ENCODE measurements around the gene CLCN2. TPM values are rescaled to one million over a fixed set of nuclear protein-coding genes. Genes with fewer than 3 reads are reported as not detected.

The CLCN2 gene
- total RNA-seq, 1 experiment from 2014 or later = 21.6 TPM

DNA sequence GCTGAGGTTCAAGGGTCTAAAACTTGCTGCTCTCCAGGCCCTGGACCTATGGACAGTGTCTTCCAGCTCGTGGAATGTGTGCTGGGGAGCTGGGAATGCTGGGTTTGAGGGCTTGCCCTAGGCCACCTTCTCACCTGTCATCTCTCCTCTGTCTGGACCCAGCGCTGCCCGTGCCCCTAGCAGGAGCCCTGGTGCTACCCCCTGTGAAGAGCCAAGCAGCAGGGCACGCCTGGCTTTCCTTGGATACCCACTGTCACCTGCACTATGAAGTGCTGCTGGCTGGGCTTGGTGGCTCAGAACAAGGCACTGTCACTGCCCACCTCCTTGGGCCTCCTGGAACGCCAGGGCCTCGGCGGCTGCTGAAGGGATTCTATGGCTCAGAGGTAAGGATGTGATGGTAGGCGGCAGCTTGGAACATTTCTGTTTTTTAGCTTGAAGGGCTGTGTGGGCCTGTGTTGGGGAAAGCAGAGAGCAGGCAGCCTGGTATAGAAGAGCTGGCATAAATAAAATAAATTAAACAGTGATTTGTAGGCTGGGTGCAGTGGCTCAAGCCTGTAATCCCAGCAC is 23.5 kb upstream of the CLCN2 start:
- Histone ChIP-seq H3K4me3 (replicated peaks in 1 of 2; ENCODE audit: low read depth in 1 of 2, low read length in 2 of 2) (no peak overlapping the region), H3K79me2 (ENCODE audit: insufficient read depth, low read length) (no peaks in the 10 kb centered on the region), H3K36me3 (ENCODE audit: control insufficient read depth in 1 of 2, insufficient read depth in 2 of 2, low read length in 2 of 2) (no peaks in the 10 kb centered on the region), H3K9ac (ENCODE audit: low read length) (no peak overlapping the region), H3K9me2 (ENCODE audit: insufficient read depth) (no peaks in the 10 kb centered on the region), H3K4me1 (ENCODE audit: control insufficient read depth in 1 of 2, insufficient read depth in 2 of 2, low read length in 2 of 2) (peaks cover 2 to 6% of the 10 kb centered on the region in 2 experiments; a peak in 1 of 4 replicates), H4K20me1 (ENCODE audit: insufficient read depth) (no peaks in the 10 kb centered on the region), H3K27me3 (ENCODE audit: insufficient read depth, low read length) (no peaks in the 10 kb centered on the region), H2AFZ (ENCODE audit: low read depth, low read length, poor library complexity, severe bottlenecking) (no peak overlapping the region), H3K9me3 (ENCODE audit: control insufficient read depth in 1 of 2, insufficient read depth in 1 of 2, low read depth in 1 of 2, low read length in 2 of 2) (no peaks in the 10 kb centered on the region), H3K27ac (ENCODE audit: low read depth, low read length) (no peak overlapping the region), H3K4me2 (ENCODE audit: low read length) (no peak overlapping the region)
- ChIA-PET CTCF (no interaction called here), POLR2A (interaction anchor here (1.2 kb wide), 1 partner anchor 10 kb away, joined by 3 read pairs; no protein-coding TSS in a partner anchor), RAD21 (ENCODE audit: low non-redundant PET in 1 of 2, low total read pairs in 2 of 2, uncharacterized antibody in 2 of 2, unreplicated experiment in 2 of 2) (no interaction called here)
- DNase-seq (ENCODE audit: low read depth, low spot score) (no peak), ATAC-seq (no peak)
- intact Hi-C loops (cut with micrococcal nuclease) = no loop called here
- no TSS peak for BruUV-seq (replicated peaks)
- no peak for TF ChIP-seq TCF7L2 (IDR thresholded peaks at IDR 0.05; ENCODE audit: borderline replicate concordance, extremely low read depth, insufficient read depth, insufficient read length)

DNA sequence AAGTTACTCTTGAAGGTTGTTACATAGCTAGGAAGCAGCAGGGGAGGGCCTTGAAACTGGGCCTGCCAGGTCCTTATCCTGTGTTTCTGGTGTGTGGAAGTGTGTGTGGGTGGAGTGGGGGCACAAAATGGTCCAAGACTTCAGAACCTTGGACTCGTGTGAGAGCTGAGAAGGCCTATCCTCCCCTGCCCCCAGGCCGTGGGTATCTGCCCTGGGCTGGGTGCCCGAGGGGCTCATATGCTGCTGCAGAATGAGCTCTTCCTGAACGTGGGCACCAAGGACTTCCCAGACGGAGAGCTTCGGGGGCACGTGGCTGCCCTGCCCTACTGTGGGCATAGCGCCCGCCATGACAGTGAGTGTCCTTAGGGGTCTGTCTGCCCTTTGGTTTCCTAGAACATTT is 22.9 kb upstream of the CLCN2 start:
- BruUV-seq (replicated peaks) = no TSS peak
- ChIA-PET POLR2A (interaction anchor here (1.2 kb wide), 1 partner anchor 9 kb away, joined by 3 read pairs; no protein-coding TSS in a partner anchor), CTCF (no interaction called here), RAD21 (ENCODE audit: low non-redundant PET in 1 of 2, low total read pairs in 2 of 2, uncharacterized antibody in 2 of 2, unreplicated experiment in 2 of 2) (no interaction called here)
- H3K36me3 ChIP-seq (ENCODE audit: control insufficient read depth in 1 of 2, insufficient read depth in 2 of 2, low read length in 2 of 2) = no peaks in the 10 kb centered on the region
- H3K9me2 ChIP-seq (ENCODE audit: insufficient read depth) = no peaks in the 10 kb centered on the region
- ATAC-seq (no peak), DNase-seq (ENCODE audit: low read depth, low spot score) (no peak)
- intact Hi-C loops (cut with micrococcal nuclease) = no loop called here
- H4K20me1 ChIP-seq (ENCODE audit: insufficient read depth) = no peaks in the 10 kb centered on the region
- H3K4me2 ChIP-seq (ENCODE audit: low read length) = no peak overlapping the region
- H3K27ac ChIP-seq (ENCODE audit: low read depth, low read length) = no peak overlapping the region
- H3K4me3 ChIP-seq (replicated peaks in 1 of 2; ENCODE audit: low read depth in 1 of 2, low read length in 2 of 2) = no peak overlapping the region
- no peaks in the 10 kb centered on the region for H3K9me3 ChIP-seq (ENCODE audit: control insufficient read depth in 1 of 2, insufficient read depth in 1 of 2, low read depth in 1 of 2, low read length in 2 of 2)
- H3K79me2 ChIP-seq (ENCODE audit: insufficient read depth, low read length) = no peaks in the 10 kb centered on the region
- H2AFZ ChIP-seq (ENCODE audit: low read depth, low read length, poor library complexity, severe bottlenecking) = no peak overlapping the region
- no peaks in the 10 kb centered on the region for H3K27me3 ChIP-seq (ENCODE audit: insufficient read depth, low read length)
- no peak overlapping the region for H3K9ac ChIP-seq (ENCODE audit: low read length)
- no peak for TF ChIP-seq YY1 (IDR thresholded peaks at IDR 0.05; ENCODE audit: extremely low read depth, insufficient replicate concordance, low read depth, low read length)
- no peak for TF ChIP-seq JUND (IDR thresholded peaks at IDR 0.05)
- no peak for TF ChIP-seq CEBPB (IDR thresholded peaks at IDR 0.05; ENCODE audit: low read depth)
- TF ChIP-seq, protein P1, sequence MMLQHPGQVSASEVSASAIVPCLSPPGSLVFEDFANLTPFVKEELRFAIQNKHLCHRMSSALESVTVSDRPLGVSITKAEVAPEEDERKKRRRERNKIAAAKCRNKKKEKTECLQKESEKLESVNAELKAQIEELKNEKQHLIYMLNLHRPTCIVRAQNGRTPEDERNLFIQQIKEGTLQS (IDR thresholded peaks at IDR 0.05) = no peak
- no peak for TF ChIP-seq SRF (IDR thresholded peaks at IDR 0.05; ENCODE audit: low read depth)
- no peak for TF ChIP-seq POLR2A (IDR thresholded peaks at IDR 0.05; ENCODE audit: borderline replicate concordance, extremely low read depth, insufficient read depth, insufficient read length)
- TF ChIP-seq EZH2 (IDR thresholded peaks at IDR 0.05) = no peak
- no peak for TF ChIP-seq ELF1 (IDR thresholded peaks at IDR 0.05; ENCODE audit: borderline replicate concordance, low read depth)
- TF ChIP-seq POLR2AphosphoS5 (IDR thresholded peaks at IDR 0.05; ENCODE audit: low read depth, low read length) = no peak
- TF ChIP-seq EZH2phosphoT487 (IDR thresholded peaks at IDR 0.05; ENCODE audit: borderline replicate concordance) = no peak
- TF ChIP-seq FOSL1 (IDR thresholded peaks at IDR 0.05; ENCODE audit: low read depth) = no peak
- TF ChIP-seq, protein P2, sequence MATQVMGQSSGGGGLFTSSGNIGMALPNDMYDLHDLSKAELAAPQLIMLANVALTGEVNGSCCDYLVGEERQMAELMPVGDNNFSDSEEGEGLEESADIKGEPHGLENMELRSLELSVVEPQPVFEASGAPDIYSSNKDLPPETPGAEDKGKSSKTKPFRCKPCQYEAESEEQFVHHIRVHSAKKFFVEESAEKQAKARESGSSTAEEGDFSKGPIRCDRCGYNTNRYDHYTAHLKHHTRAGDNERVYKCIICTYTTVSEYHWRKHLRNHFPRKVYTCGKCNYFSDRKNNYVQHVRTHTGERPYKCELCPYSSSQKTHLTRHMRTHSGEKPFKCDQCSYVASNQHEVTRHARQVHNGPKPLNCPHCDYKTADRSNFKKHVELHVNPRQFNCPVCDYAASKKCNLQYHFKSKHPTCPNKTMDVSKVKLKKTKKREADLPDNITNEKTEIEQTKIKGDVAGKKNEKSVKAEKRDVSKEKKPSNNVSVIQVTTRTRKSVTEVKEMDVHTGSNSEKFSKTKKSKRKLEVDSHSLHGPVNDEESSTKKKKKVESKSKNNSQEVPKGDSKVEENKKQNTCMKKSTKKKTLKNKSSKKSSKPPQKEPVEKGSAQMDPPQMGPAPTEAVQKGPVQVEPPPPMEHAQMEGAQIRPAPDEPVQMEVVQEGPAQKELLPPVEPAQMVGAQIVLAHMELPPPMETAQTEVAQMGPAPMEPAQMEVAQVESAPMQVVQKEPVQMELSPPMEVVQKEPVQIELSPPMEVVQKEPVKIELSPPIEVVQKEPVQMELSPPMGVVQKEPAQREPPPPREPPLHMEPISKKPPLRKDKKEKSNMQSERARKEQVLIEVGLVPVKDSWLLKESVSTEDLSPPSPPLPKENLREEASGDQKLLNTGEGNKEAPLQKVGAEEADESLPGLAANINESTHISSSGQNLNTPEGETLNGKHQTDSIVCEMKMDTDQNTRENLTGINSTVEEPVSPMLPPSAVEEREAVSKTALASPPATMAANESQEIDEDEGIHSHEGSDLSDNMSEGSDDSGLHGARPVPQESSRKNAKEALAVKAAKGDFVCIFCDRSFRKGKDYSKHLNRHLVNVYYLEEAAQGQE (IDR thresholded peaks at IDR 0.05; ENCODE audit: low read depth) = no peak
- TF ChIP-seq SP1 (IDR thresholded peaks at IDR 0.05; ENCODE audit: low read depth) = no peak
- TF ChIP-seq RAD21 (IDR thresholded peaks at IDR 0.05; ENCODE audit: low read depth) = no peak
- no peak for TF ChIP-seq SIN3A (IDR thresholded peaks at IDR 0.05; ENCODE audit: low read depth)
- TF ChIP-seq CBX3 (IDR thresholded peaks at IDR 0.05; ENCODE audit: low read depth) = no peak
- no peak for TF ChIP-seq TCF7L2 (IDR thresholded peaks at IDR 0.05; ENCODE audit: borderline replicate concordance, extremely low read depth, insufficient read depth, insufficient read length)
- peaks cover 4 to 8% of the 10 kb centered on the region in 2 experiments; a peak in 2 of 4 replicates for H3K4me1 ChIP-seq (ENCODE audit: control insufficient read depth in 1 of 2, insufficient read depth in 2 of 2, low read length in 2 of 2)
